OCI-LY3 (cell line): ENCODE results near the gene PPP1R14D.

Experiments used
- H2AFZ ChIP-seq: fragments of 200-600, 300-600 bp; shearing (Covaris generic); 2 replicates; pipeline ENCODE4 v1.6.0; 2014; ENCODE audit warnings: antibody characterized with exemption, low read depth, low read length
- H3K27ac ChIP-seq: fragments of 200-600, 300-600 bp; sonication (generic); 2 replicates; pipeline ENCODE4 v1.5.1; 2014; ENCODE audit warnings: mild to moderate bottlenecking, low read length, moderate library complexity, mixed read lengths
- H3K27me3 ChIP-seq: fragments of 200-600, 300-600 bp; sonication (generic); 2 replicates; pipeline ENCODE4 v1.6.1; 2014; ENCODE audit warnings: low read depth, low read length, mixed read lengths
- H3K36me3 ChIP-seq: fragments of 200-600, 300-600 bp; sonication (generic); replicated peaks from 2 replicates; pipeline ENCODE3; 2014; ENCODE audit warnings: low read depth, low read length, mixed read lengths
- H3K4me1 ChIP-seq: fragments of 300-600, 200-600 bp; sonication (generic); 2 replicates; pipeline ENCODE4 v1.6.1; 2014; ENCODE audit warnings: low read length, mixed read lengths
- H3K4me2 ChIP-seq: fragments of 200-600, 300-600 bp; sonication (generic); 2 replicates; pipeline ENCODE4 v1.6.1; 2014; ENCODE audit warnings: low read length, mixed read lengths
- H3K4me3 ChIP-seq: fragments of 300-600, 200-600 bp; sonication (generic); 2 replicates; pipeline ENCODE4 v1.5.1; 2014; ENCODE audit warnings: antibody characterized with exemption, mild to moderate bottlenecking, low read length, moderate library complexity
- H3K79me2 ChIP-seq: fragments of 300-600, 200-600 bp; shearing (Covaris generic); 2 replicates; pipeline ENCODE4 v1.6.1; 2014; ENCODE audit warnings: mild to moderate bottlenecking, low read length, mixed read lengths
- H3K9ac ChIP-seq: fragments of 300-600, 200-600 bp; shearing (Covaris generic); 2 replicates; pipeline ENCODE4 v1.6.0; 2014; ENCODE audit warnings: mild to moderate bottlenecking, low read length, moderate library complexity
- H3K9me3 ChIP-seq: fragments of 200-600, 300-600 bp; shearing (Covaris generic); 2 replicates; pipeline ENCODE4 v1.6.1; 2014; ENCODE audit warnings: low read length, mixed read lengths; ENCODE audit not compliant: insufficient read depth
- H4K20me1 ChIP-seq: fragments of 200-600, 300-600 bp; sonication (generic); 2 replicates; pipeline ENCODE4 v1.6.1; 2016; ENCODE audit warnings: low read length, mixed read lengths; ENCODE audit not compliant: insufficient read depth
- EZH2phosphoT487 ChIP-seq: fragments of 200-600 bp; shearing (Covaris generic); IDR thresholded peaks from 2 replicates; pipeline ENCODE4 v1.6.1; 2018; ENCODE audit warnings: antibody characterized with exemption, mixed run types, low read depth
- TF ChIP-seq, protein P1 (sequence below): fragments of 200-600, 300-600 bp; sonication (generic); IDR thresholded peaks from 2 replicates; pipeline ENCODE4 v1.5.1; 2014; ENCODE audit warnings: antibody characterized with exemption, low read length, low read depth

The PPP1R14D gene

DNA sequence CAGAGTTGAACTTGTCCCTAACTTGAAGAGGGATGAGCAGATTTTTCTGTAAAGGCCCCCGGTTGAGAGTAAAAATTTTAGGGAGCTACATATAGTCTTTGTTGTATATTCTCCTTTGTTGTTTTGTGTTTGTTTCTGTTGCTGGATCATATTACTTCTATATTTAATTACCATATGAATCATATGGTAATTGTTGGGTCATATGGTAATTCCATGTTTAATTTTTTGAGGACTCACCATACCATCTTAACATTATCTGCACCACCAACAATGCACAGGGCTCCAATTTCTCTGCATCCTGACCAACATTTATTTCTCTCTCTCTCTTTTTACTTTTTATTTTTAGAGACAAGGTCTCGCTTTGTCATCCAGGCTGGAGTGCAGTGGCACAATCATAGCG lies 29.0 kb downstream of the PPP1R14D start:
- Histone ChIP-seq H3K4me1 (no peaks in the 10 kb centered on the region), H3K9me3 (no peaks in the 10 kb centered on the region), H2AFZ (no peak overlapping the region), H4K20me1 (no peaks in the 10 kb centered on the region), H3K4me3 (no peak overlapping the region), H3K27me3 (no peaks in the 10 kb centered on the region), H3K36me3 (no peaks in the 10 kb centered on the region), H3K9ac (no peak overlapping the region), H3K79me2 (no peaks in the 10 kb centered on the region), H3K27ac (no peak overlapping the region), H3K4me2 (no peak overlapping the region)
- no peak for TF ChIP-seq EZH2phosphoT487

DNA sequence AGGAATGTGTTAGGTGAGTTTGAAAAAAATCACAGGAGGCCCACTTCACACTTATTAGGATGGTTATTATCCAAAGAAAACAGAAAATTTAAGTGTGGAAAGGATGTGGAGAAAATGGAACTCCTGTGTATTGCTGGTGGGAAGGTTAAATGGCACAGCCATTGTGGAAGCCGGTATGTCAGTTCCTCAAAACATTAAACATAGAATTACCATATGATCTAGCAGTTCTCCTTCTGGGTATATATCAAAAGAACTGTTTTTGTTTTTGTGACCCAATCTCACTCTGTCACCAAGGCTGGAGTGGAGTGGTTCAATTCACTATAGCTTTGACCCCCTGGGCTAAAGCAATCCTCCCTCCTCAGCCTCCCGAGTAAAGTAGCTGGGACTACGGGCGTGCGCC lies 32.0 kb downstream of the PPP1R14D start:
- Histone ChIP-seq H3K27me3 (no peaks in the 10 kb centered on the region), H3K4me3 (no peak overlapping the region), H2AFZ (no peak overlapping the region), H3K4me1 (no peaks in the 10 kb centered on the region), H3K9ac (no peak overlapping the region), H3K27ac (no peak overlapping the region), H3K9me3 (no peaks in the 10 kb centered on the region), H3K36me3 (no peaks in the 10 kb centered on the region), H4K20me1 (no peaks in the 10 kb centered on the region), H3K4me2 (no peak overlapping the region), H3K79me2 (no peaks in the 10 kb centered on the region)
- no peak for TF ChIP-seq EZH2phosphoT487
- TF ChIP-seq, protein P1, sequence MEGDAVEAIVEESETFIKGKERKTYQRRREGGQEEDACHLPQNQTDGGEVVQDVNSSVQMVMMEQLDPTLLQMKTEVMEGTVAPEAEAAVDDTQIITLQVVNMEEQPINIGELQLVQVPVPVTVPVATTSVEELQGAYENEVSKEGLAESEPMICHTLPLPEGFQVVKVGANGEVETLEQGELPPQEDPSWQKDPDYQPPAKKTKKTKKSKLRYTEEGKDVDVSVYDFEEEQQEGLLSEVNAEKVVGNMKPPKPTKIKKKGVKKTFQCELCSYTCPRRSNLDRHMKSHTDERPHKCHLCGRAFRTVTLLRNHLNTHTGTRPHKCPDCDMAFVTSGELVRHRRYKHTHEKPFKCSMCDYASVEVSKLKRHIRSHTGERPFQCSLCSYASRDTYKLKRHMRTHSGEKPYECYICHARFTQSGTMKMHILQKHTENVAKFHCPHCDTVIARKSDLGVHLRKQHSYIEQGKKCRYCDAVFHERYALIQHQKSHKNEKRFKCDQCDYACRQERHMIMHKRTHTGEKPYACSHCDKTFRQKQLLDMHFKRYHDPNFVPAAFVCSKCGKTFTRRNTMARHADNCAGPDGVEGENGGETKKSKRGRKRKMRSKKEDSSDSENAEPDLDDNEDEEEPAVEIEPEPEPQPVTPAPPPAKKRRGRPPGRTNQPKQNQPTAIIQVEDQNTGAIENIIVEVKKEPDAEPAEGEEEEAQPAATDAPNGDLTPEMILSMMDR: no peak

DNA sequence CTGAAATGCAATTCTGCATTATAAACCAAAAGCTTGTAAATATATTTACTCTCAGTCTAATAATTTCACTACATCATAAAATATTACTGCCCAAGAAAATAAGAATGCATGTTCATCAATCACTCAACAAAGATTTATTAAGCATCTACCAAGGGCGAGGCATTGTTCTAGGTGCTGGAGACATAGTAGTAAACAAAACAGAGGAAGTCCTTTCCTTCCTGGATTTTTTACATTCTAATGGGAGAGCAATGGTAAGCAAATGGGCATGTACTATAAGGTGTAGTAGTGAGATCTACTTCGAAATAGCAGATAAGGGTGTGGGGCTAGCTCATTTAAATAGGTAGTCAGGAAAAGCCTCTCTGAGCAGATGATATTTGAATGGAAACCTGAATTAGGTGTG lies 32.5 kb downstream of the PPP1R14D start:
- H3K4me1 ChIP-seq: no peaks in the 10 kb centered on the region
- TF ChIP-seq, protein P1: no peak
- no peak for TF ChIP-seq EZH2phosphoT487
- H3K36me3 ChIP-seq: no peaks in the 10 kb centered on the region
- H2AFZ ChIP-seq: no peak overlapping the region
- no peak overlapping the region for H3K4me3 ChIP-seq
- H3K27ac ChIP-seq: no peak overlapping the region
- no peaks in the 10 kb centered on the region for H3K27me3 ChIP-seq
- no peaks in the 10 kb centered on the region for H4K20me1 ChIP-seq
- no peaks in the 10 kb centered on the region for H3K79me2 ChIP-seq
- no peaks in the 10 kb centered on the region for H3K9me3 ChIP-seq
- no peak overlapping the region for H3K9ac ChIP-seq
- no peak overlapping the region for H3K4me2 ChIP-seq

DNA sequence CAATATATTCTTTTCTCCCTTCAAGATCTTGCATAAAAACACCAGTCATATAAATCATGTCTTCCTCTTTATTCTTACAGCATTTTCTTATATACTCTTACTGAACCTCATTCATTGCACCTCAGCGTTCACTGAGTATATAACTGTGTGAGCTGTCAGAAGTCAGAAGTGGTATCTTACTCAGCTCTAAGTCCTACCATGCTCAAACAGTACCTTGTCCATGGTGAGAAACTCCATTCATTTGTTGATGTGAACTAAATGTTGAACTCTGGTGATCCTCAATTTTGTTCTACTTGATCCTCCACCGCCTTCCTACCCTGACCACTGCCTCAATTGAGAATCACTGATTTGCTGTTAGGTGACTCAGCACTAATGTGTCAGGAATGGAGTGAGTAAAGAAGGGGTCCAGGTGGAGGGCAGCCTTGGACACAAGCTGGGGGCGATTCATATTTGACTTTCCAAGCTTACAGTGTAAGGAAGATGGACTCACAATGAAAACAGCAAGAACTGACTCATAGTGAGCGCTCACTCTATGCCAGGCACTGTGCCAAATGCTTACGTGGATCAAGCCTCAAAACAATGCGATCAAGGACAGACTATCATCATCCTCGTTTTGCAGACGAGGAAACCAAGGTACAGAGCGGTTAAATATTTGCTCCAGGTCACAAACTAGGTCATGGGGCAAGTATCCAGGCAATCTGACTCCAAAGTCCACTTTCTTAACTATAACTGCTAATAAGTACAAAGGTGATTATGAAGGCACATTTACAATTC lies 35.1 kb downstream of the PPP1R14D start:
- no peaks in the 10 kb centered on the region for H3K79me2 ChIP-seq

More for the DNA sequence above, 35.1 kb downstream of the PPP1R14D start:
- H3K4me1 ChIP-seq: no peaks in the 10 kb centered on the region
- TF ChIP-seq, protein P1: no peak
- no peak for TF ChIP-seq EZH2phosphoT487
- no peak overlapping the region for H3K4me2 ChIP-seq
- no peak overlapping the region for H2AFZ ChIP-seq
- H3K27ac ChIP-seq: no peak overlapping the region
- H4K20me1 ChIP-seq: no peaks in the 10 kb centered on the region
- H3K4me3 ChIP-seq: no peak overlapping the region
- H3K9me3 ChIP-seq: no peaks in the 10 kb centered on the region
- H3K36me3 ChIP-seq: no peaks in the 10 kb centered on the region
- H3K9ac ChIP-seq: no peak overlapping the region
- H3K27me3 ChIP-seq: no peaks in the 10 kb centered on the region
